Measurements from ENCODE around the gene CEMIP2. TPM values are rescaled to one million over a fixed set of nuclear protein-coding genes. Genes with fewer than 3 reads are reported as not detected.

CEMIP2 gene
- total and polyA plus RNA-seq, 4 donors, result 37.3 to 150 (median 89.9) TPM

DNA sequence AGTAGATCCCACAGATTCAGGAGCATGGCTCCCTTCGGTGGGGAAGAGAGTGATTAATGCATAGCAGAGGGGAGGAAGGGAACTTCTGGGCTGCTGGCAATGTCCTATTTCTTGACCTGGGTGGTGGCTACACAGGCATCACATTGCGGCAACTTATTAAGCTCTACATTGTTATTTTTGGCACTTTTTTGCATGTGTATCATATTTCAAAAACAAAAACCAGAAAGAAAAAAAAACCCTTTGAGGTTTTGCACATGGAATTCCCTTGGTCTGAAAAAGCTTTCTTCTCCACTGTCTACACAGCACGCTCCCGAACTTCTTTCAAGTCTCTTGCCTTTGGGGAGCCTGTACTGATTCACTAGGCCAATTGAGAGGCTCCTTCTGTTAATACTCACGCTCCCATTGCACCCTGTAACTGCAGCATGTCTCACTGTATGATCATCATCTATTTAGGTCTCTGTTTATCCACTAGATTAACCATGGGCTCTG lies 25.1 kb downstream of the CEMIP2 start:
- no peaks in the 10 kb centered on the region for H3K9me3 ChIP-seq (ENCODE audit: control insufficient read depth in 4 of 4, insufficient read depth in 3 of 4, low read length in 3 of 4)
- peaks cover 10 to 19% (median 12%) of the 10 kb centered on the region in 4 donors for H3K36me3 ChIP-seq (ENCODE audit: control insufficient read depth in 4 of 4, insufficient read depth in 4 of 4, low read length in 4 of 4)
- no peak overlapping the region for H3K9ac ChIP-seq (ENCODE audit: insufficient read depth in 1 of 2, low read length in 2 of 2)
- no peak overlapping the region for H3K4me3 ChIP-seq
- TF ChIP-seq, protein P1, sequence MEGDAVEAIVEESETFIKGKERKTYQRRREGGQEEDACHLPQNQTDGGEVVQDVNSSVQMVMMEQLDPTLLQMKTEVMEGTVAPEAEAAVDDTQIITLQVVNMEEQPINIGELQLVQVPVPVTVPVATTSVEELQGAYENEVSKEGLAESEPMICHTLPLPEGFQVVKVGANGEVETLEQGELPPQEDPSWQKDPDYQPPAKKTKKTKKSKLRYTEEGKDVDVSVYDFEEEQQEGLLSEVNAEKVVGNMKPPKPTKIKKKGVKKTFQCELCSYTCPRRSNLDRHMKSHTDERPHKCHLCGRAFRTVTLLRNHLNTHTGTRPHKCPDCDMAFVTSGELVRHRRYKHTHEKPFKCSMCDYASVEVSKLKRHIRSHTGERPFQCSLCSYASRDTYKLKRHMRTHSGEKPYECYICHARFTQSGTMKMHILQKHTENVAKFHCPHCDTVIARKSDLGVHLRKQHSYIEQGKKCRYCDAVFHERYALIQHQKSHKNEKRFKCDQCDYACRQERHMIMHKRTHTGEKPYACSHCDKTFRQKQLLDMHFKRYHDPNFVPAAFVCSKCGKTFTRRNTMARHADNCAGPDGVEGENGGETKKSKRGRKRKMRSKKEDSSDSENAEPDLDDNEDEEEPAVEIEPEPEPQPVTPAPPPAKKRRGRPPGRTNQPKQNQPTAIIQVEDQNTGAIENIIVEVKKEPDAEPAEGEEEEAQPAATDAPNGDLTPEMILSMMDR (IDR thresholded peaks at IDR 0.05; ENCODE audit: control extremely low read depth, extremely low read depth), result no peak
- 73 to 80% methylated on average over 5 of the region's 5 CpGs for WGBS, 2 donors
- DNase-seq (peak in 2 of 3 donors; percentile 29 to 32), ATAC-seq (ENCODE audit: insufficient read depth, low FRiP score) (no peak)
- peak overlapping the region in 1 of 2 donors; percentile 47 for H3K27ac ChIP-seq (ENCODE audit: low read depth in 1 of 2, low read length in 1 of 2)
- peaks cover 0 to 15% (median 6%) of the 10 kb centered on the region in 5 donors for H3K4me1 ChIP-seq (ENCODE audit: control insufficient read depth in 5 of 5, insufficient read depth in 5 of 5, low read length in 5 of 5)
- H3K27me3 ChIP-seq (ENCODE audit: control insufficient read depth in 3 of 3, insufficient read depth in 3 of 3, low read length in 2 of 3), result no peaks in the 10 kb centered on the region

DNA sequence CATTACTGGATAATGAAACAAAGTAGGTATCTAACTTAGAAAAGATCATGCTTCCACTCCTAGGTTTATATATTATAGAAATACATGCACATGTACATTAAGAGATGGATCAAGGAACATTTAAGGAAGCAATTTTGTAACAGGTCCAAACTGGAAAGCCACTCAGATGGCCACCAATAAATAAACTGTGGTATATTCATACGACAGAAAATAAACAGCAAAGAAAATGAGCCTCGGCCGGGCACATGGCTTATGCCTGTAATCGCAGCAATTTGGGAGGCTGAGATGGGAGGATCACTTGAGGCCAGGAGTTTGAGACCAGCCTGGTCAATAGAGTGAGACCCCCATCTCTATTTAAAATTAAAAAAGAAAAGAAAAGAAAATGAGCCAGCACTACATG lies 25.6 kb downstream of the CEMIP2 start:
- Histone ChIP-seq H3K4me1 (ENCODE audit: control insufficient read depth in 5 of 5, insufficient read depth in 5 of 5, low read length in 5 of 5) (peaks cover 0 to 15% (median 6%) of the 10 kb centered on the region in 5 donors), H3K4me3 (no peak overlapping the region), H3K9me3 (ENCODE audit: control insufficient read depth in 4 of 4, insufficient read depth in 3 of 4, low read length in 3 of 4) (no peaks in the 10 kb centered on the region), H3K9ac (ENCODE audit: insufficient read depth in 1 of 2, low read length in 2 of 2) (no peak overlapping the region), H3K27ac (ENCODE audit: low read depth in 1 of 2, low read length in 1 of 2) (no peak overlapping the region), H3K36me3 (ENCODE audit: control insufficient read depth in 4 of 4, insufficient read depth in 4 of 4, low read length in 4 of 4) (peaks cover 11 to 17% (median 12%) of the 10 kb centered on the region in 4 donors), H3K27me3 (ENCODE audit: control insufficient read depth in 3 of 3, insufficient read depth in 3 of 3, low read length in 2 of 3) (no peaks in the 10 kb centered on the region)
- ATAC-seq (ENCODE audit: insufficient read depth, low FRiP score) (no peak), DNase-seq (no peak)
- WGBS, 2 donors, result 68 to 86% methylated on average over 4 of the region's 4 CpGs
- TF ChIP-seq, protein P1 (IDR thresholded peaks at IDR 0.05; ENCODE audit: control extremely low read depth, extremely low read depth), result no peak

- H3K9me3 ChIP-seq (ENCODE audit: control insufficient read depth in 4 of 4, insufficient read depth in 3 of 4, low read length in 3 of 4), result no peaks in the 10 kb centered on the region
- WGBS, 2 donors, result 30 to 35% methylated on average over 10 of the region's 10 CpGs
- DNase-seq, result peak in 2 of 3 donors; percentile 84 to 85
- TF ChIP-seq, protein P1 (IDR thresholded peaks at IDR 0.05; ENCODE audit: control extremely low read depth, extremely low read depth), result no peak
- no peak for ATAC-seq (ENCODE audit: insufficient read depth, low FRiP score)
- H3K27ac ChIP-seq (ENCODE audit: low read depth in 1 of 2, low read length in 1 of 2), result no peak overlapping the region
- H3K9ac ChIP-seq (ENCODE audit: insufficient read depth in 1 of 2, low read length in 2 of 2), result peak overlapping the region in 1 of 2 donors; percentile 51
- H3K27me3 ChIP-seq (ENCODE audit: control insufficient read depth in 3 of 3, insufficient read depth in 3 of 3, low read length in 2 of 3), result no peaks in the 10 kb centered on the region
- H3K4me1 ChIP-seq (ENCODE audit: control insufficient read depth in 5 of 5, insufficient read depth in 5 of 5, low read length in 5 of 5), result peaks cover 0 to 15% (median 6%) of the 10 kb centered on the region in 5 donors
- peaks cover 7 to 16% (median 12%) of the 10 kb centered on the region in 4 donors for H3K36me3 ChIP-seq (ENCODE audit: control insufficient read depth in 4 of 4, insufficient read depth in 4 of 4, low read length in 4 of 4)
- H3K4me3 ChIP-seq, result no peak overlapping the region
Measured at GRCh38 chr9:71741926-71742648, 26.2 kb downstream of the CEMIP2 start.
